HUES64 (cell line): ENCODE results near the gene SHF. TPM values are rescaled to one million over a fixed set of nuclear protein-coding genes. Genes with fewer than 3 reads are reported as not detected.
"Not testable (repeated sequence)": the region's sequence is repeated elsewhere in the genome, so short reads cannot be mapped to it uniquely, and the experiment has no call there.

Experiments used
- H3K27ac ChIP-seq: 2 replicates; pipeline ENCODE4 v1.7.0; 2013; ENCODE audit warnings: low read depth, low read length, inconsistent platforms
- H3K27me3 ChIP-seq: 2 replicates; pipeline ENCODE4 v1.6.1; 2013; ENCODE audit warnings: mild to moderate bottlenecking, low read length; ENCODE audit not compliant: insufficient read depth
- H3K36me3 ChIP-seq: 2 replicates; pipeline ENCODE4 v1.6.1; 2013; ENCODE audit warnings: mild to moderate bottlenecking, low read length; ENCODE audit not compliant: insufficient read depth
- H3K4me1 ChIP-seq: 2 replicates; pipeline ENCODE4 v1.6.1; 2013; ENCODE audit warnings: mild to moderate bottlenecking, low read length, moderate library complexity; ENCODE audit not compliant: insufficient read depth
- H3K4me3 ChIP-seq: 2 replicates; pipeline ENCODE4 v1.5.1; 2013; ENCODE audit warnings: mild to moderate bottlenecking, low read length, moderate library complexity
- H3K9ac ChIP-seq: 2 replicates; pipeline ENCODE4 v1.6.1; 2013; ENCODE audit warnings: mild to moderate bottlenecking, low read depth, low read length
- H3K9me3 ChIP-seq: 2 replicates; pipeline ENCODE4 v1.6.1; 2013; ENCODE audit warnings: low read depth, low read length; ENCODE audit not compliant: insufficient read depth
- WGBS: fragments of 150-250, 120-280 bp; methylation state at CpG from one replicate; pipeline ENCODE4 v1.1.7; 2013; ENCODE audit warnings: missing lambda C conversion rate; 5-methylcytosine and 5-hydroxymethylcytosine counted together
- polyA plus RNA-seq, 2 experiments: library from polyadenylated mRNA; stranded (reverse); fragments of 50-300 nt; gene quantifications; one replicate each; pipeline ENCODE4 v1.2.3, GENCODE V29; 2013

SHF gene, protein sequence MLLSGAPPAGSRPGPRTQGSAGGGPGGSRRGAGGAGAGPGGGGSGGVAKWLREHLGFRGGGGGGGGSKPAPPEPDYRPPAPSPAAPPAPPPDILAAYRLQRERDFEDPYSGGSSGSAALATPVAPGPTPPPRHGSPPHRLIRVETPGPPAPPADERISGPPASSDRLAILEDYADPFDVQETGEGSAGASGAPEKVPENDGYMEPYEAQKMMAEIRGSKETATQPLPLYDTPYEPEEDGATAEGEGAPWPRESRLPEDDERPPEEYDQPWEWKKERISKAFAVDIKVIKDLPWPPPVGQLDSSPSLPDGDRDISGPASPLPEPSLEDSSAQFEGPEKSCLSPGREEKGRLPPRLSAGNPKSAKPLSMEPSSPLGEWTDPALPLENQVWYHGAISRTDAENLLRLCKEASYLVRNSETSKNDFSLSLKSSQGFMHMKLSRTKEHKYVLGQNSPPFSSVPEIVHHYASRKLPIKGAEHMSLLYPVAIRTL
- 30.3 TPM for polyA plus RNA-seq (2013, experiment 1 of 2)
- polyA plus RNA-seq (2013, experiment 2 of 2) = 35.4 TPM

DNA sequence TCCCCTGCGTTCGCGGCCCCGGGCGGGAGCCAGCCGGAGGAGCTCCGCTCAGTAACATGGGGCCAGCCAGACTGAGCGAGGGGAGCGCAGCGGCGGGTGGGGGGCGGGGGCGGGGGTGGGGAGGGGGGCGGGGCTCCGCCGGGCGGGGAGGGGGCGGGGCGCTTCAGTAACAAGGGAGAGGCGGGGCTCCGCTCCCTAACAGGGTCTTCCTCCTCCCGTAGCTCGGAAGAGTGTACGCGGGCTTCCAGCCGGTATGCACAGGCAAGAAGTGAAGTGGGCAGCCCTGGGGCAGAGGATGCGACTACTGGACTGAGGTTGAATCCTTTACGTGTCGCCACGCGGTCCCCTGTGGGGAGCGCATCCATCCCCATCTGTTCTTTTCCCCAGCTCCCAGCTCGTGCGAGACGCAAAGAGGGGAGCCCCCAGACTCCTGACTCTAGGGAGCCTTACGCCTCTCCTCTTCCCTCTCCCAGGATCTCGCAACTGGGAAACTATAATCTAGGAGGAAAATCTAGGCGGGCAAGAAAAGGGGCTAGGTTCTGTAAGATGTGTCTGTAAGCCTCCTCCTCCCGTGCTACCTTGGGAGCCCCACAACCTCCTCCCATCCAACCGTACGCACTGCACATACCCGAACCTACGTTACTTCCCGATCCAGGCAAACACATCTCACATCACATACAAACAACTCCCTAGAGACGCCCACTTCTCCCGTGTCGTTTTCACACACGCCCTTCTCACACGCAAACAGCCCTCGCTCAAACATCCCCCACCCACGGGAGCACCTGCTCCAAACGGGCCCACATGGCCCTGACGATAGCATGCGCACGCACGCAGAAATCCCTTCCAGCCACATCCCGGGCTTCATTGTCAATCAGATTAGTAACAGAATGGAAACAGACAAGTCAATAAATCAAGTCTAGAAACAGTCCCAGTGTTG lies at the start of gene SHF:
Gene SHF (minus strand): TSS at position 73 of the 937 bp plus-strand sequence. CDS start 15 bp downstream, at position 58.
- H3K27me3 ChIP-seq = peaks cover 29% of the 10 kb centered on the region
- 5% methylated on average over 40 of the region's 57 CpGs for WGBS
- no peak within 1 kb of the TSS for H3K27ac ChIP-seq
- H3K36me3 ChIP-seq = no peaks in the 10 kb centered on the region
- peak within 1 kb of the TSS; percentile 96 for H3K4me3 ChIP-seq
- H3K9ac ChIP-seq = peak within 1 kb of the TSS; percentile 65
- H3K9me3 ChIP-seq = no peaks in the 10 kb centered on the region
- peaks cover 18% of the 10 kb centered on the region for H3K4me1 ChIP-seq

DNA sequence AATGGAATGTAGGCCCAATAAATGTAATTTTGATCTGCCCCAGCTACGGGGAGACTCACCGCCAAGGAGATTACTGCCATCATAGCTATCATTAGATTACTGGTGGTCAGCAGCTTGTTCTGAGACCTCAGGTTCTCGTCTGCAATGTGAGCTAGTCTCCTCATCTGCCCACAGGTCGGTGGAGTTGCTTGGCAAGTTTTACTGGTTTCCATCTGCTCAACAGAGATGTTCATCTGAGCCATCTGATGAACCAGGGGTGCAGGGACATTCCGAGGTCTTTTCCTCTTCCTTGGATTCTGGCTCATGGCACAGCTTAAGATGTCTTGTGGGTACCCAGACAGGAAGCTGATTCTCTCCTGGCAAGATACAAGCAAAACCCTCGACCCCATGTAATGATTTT lies 49.0 kb upstream of the SHF start:
- H3K4me3 ChIP-seq, H3K27me3 ChIP-seq, H3K4me1 ChIP-seq, H3K9ac ChIP-seq, H3K27ac ChIP-seq, H3K36me3 ChIP-seq: not testable (repeated sequence)
- peaks cover 33% of the 10 kb centered on the region for H3K9me3 ChIP-seq
- WGBS = 72% methylated on average over 6 of the region's 6 CpGs

- no peaks in the 10 kb centered on the region for H3K27me3 ChIP-seq
- no peak overlapping the region for H3K4me3 ChIP-seq
- WGBS = 71% methylated on average over 10 of the region's 11 CpGs
- no peaks in the 10 kb centered on the region for H3K36me3 ChIP-seq
- H3K27ac ChIP-seq = no peak overlapping the region
- H3K4me1 ChIP-seq = no peaks in the 10 kb centered on the region
- H3K9ac ChIP-seq = no peak overlapping the region
- H3K9me3 ChIP-seq = peaks cover 15% of the 10 kb centered on the region; the same call in 1 of the 2 replicates
These were observed 46.9 kb upstream of the SHF start for GRCh38 chr15:45234562-45235235.

DNA sequence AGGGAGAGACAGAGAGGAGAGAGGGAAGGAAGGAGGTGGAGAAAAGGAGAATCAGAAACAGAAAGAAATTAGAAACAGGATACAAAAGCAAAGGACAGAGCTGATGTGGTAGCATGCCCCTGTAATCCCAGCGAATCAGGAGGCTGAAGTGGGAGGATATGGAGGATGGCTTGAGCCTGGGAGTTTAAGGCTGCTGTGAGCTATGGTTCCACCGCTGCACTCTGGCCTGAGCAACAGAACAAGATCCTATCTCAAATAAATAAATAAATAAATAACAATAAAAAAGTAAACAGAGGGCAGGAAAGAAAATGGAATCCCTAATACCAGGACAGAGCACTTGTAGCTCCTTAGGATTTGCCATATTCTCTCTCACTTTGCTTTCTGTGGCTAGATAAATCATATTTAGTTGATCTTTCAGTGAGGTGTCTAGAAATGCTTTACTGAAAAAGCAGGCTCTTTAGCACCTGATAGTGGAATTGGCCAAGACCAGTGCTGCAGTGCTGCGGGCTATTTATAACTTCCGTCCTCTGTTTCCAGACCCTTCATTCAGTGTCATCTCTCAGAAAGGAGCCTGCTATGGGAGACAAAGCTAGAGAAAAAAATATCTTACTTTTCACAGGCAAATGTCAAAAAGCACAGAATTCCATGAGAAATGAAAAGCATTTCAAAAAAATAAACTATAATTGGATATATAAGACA lies 44.2 kb upstream of the SHF start:
- Histone ChIP-seq H3K4me1 (no peaks in the 10 kb centered on the region), H3K9ac (no peak overlapping the region), H3K27ac (no peak overlapping the region), H3K27me3 (no peaks in the 10 kb centered on the region), H3K4me3 (no peak overlapping the region), H3K36me3 (no peaks in the 10 kb centered on the region), H3K9me3 (0 out of 2 replicates have a peak, but pooled peaks cover 6% of the 10 kb centered on the region)
- WGBS = 86% methylated on average over 3 of the region's 4 CpGs

- Histone ChIP-seq H3K4me3 (no peak overlapping the region), H3K4me1 (no peaks in the 10 kb centered on the region), H3K9me3 (0 out of 2 replicates have a peak, but pooled peaks cover 6% of the 10 kb centered on the region), H3K27ac (no peak overlapping the region), H3K9ac (no peak overlapping the region), H3K27me3 (no peaks in the 10 kb centered on the region), H3K36me3 (no peaks in the 10 kb centered on the region)
- 94% methylated on average over 3 of the region's 3 CpGs for WGBS
These were observed 43.4 kb upstream of the SHF start for GRCh38 chr15:45231132-45231531.

GRCh38 chr15:45230245-45230965 lies 42.6 kb upstream of the SHF start:
- Histone ChIP-seq H3K4me1 (no peaks in the 10 kb centered on the region), H3K9me3 (0 out of 2 replicates have a peak, but pooled peaks cover 6% of the 10 kb centered on the region), H3K27ac (no peak overlapping the region), H3K27me3 (no peaks in the 10 kb centered on the region), H3K4me3 (no peak overlapping the region), H3K9ac (no peak overlapping the region), H3K36me3 (no peaks in the 10 kb centered on the region)
- 0% methylated on average over 1 of the region's 1 CpG for WGBS

- Histone ChIP-seq H3K4me1 (no peaks in the 10 kb centered on the region), H3K27ac (no peak overlapping the region), H3K4me3 (no peak overlapping the region), H3K9me3 (no peaks in the 10 kb centered on the region), H3K36me3 (no peaks in the 10 kb centered on the region), H3K27me3 (no peaks in the 10 kb centered on the region), H3K9ac (no peak overlapping the region)
- 67% methylated on average over 5 of the region's 5 CpGs for WGBS
These were observed 41.2 kb upstream of the SHF start for GRCh38 chr15:45228931-45229330.

DNA sequence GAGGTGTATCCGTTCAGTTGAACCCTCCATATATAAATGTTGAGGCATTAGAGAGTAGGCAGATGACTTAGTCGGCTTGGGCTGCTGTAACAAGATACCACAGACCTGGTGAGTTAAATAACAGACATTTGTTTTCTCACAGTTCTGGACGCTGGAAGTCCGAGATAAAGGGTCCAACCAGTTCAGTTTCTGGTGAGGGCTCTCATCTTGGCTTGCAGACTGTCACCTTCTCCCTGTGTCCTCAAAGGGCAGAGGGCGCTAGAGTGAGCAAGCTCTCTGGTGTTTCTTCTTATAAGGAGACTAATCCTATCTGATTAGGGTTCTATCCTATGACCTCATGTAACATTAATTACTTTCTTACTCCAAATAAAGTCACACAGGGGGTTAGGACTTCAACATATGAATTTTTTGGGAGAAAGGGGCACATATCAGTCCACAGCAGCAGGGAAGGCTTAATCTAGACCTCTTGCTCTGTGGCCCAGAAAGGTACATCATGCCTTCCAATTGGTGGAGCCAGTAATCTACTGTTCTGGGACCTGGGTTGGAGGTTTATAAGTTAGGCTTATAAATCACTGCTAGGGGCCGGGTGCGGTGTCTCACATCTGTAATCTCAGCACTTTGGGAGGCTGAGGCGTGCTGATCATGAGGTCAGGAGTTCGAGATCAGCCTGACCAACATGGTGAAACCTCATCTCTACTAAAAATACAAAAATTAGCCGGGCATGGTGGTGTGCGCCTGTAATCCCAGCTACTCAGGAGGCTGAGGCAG lies 37.9 kb upstream of the SHF start:
- Histone ChIP-seq H3K27me3 (no peaks in the 10 kb centered on the region), H3K9ac (no peak overlapping the region), H3K4me1 (no peaks in the 10 kb centered on the region), H3K4me3 (no peak overlapping the region), H3K36me3 (no peaks in the 10 kb centered on the region), H3K27ac (no peak overlapping the region), H3K9me3 (no peaks in the 10 kb centered on the region)
- WGBS = 79% methylated on average over 9 of the region's 11 CpGs

GRCh38 chr15:45224621-45225217 lies 37.0 kb upstream of the SHF start:
- Histone ChIP-seq H3K9ac (no peak overlapping the region), H3K4me1 (no peaks in the 10 kb centered on the region), H3K27ac (no peak overlapping the region; the same call in 1 of the 2 replicates), H3K36me3 (no peaks in the 10 kb centered on the region), H3K27me3 (no peaks in the 10 kb centered on the region), H3K4me3 (no peak overlapping the region), H3K9me3 (no peaks in the 10 kb centered on the region)
- WGBS = 44% methylated on average over 5 of the region's 5 CpGs
